Central memory CD8-positive, alpha-beta T cell (primary cell): Measurements from ENCODE around the gene XCR1.
A peak's percentile ranks its signal among the peaks of the same experiment; 100 is the strongest.

ENCODE experiments used
- ATAC-seq: fragments of 150-1000 bp; cut with Tn5 transposase; replicated peaks from 2 replicates; pipeline ENCODE4 v1.10.0; 2022; ENCODE audit warnings: mild to moderate bottlenecking, moderate FRiP score, moderate number of reproducible peaks; ENCODE audit not compliant: poor library complexity, severe bottlenecking; ENCODE audit errors: extremely low read depth
- DNase-seq, 2 donors: peaks; one replicate each; pipeline ENCODE4 v3.0.0; 2021; ENCODE audit warnings: low spot score in 2 of 2
- H3K27ac Mint-ChIP-seq: one replicate; pipeline ENCODE4 v1.8.0; 2022; ENCODE audit warnings: low read depth, mild to moderate bottlenecking, moderate library complexity, mixed read lengths
- H3K27me3 Mint-ChIP-seq: one replicate; pipeline ENCODE4 v1.8.0; 2022; ENCODE audit warnings: mixed read lengths
- H3K36me3 Mint-ChIP-seq: one replicate; pipeline ENCODE4 v1.8.0; 2022; ENCODE audit warnings: mild to moderate bottlenecking, moderate library complexity, mixed read lengths; ENCODE audit not compliant: insufficient read depth
- H3K4me1 Mint-ChIP-seq: one replicate; pipeline ENCODE4 v1.8.0; 2022; ENCODE audit warnings: mixed read lengths
- H3K4me3 Mint-ChIP-seq: one replicate; pipeline ENCODE4 v1.8.0; 2022; ENCODE audit warnings: mild to moderate bottlenecking, moderate library complexity, mixed read lengths
- H3K9me3 Mint-ChIP-seq: one replicate; pipeline ENCODE4 v1.8.0; 2022; ENCODE audit warnings: mixed read lengths

The XCR1 gene

DNA sequence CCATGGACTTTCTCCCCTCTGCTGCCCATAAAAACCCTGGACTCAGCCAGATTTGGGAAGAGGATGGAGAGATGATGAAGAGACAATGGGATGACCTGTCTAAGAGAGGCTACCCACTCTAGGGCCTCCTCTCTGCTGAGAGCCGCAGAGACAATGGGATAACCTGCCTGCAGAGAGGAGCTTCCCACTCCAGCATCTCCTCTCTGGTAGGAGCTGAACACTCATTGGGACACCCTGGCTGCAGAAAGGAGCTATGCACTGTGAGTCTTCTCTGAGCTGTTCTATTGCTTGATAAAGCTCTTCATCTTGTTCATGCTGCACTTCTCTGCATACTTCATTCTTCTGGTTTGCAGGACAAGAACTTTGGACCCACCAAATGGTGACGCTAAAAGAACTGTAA lies 4.5 kb upstream of the XCR1 start:
- ATAC-seq = no peak

DNA sequence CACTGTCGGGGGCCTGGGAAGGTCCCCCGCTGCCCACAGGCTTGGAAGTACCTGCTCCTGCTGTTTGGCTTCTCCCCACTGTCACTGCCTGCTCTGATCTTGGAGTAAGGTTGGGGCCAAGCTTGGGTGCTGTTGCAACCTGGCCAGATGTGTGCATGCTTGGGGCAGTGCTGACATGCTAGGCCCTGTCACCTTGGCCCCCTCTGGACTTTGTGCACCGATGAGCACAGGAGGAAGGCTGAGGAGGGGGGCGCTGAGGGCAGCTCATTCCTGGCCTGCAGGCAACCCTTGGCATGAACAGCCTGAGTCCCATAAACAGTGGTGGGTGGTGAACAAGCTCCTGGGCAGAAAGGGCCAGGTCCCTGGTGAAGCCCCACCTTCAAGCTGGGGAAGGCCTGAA lies 4.0 kb upstream of the XCR1 start:
- H3K36me3 Mint-ChIP-seq = no peaks in the 10 kb centered on the region
- no peak for DNase-seq
- H3K27me3 Mint-ChIP-seq = no peaks in the 10 kb centered on the region
- H3K9me3 Mint-ChIP-seq = no peaks in the 10 kb centered on the region
- no peak for ATAC-seq
- H3K4me1 Mint-ChIP-seq = no peaks in the 10 kb centered on the region
- no peak overlapping the region for H3K27ac Mint-ChIP-seq
- no peak overlapping the region for H3K4me3 Mint-ChIP-seq

More for the DNA sequence above, 4.5 kb upstream of the XCR1 start:
- Mint-ChIP-seq H3K9me3 (no peaks in the 10 kb centered on the region), H3K27ac (no peak overlapping the region), H3K4me1 (no peaks in the 10 kb centered on the region), H3K4me3 (no peak overlapping the region), H3K27me3 (no peaks in the 10 kb centered on the region), H3K36me3 (no peaks in the 10 kb centered on the region)
- no peak for DNase-seq

DNA sequence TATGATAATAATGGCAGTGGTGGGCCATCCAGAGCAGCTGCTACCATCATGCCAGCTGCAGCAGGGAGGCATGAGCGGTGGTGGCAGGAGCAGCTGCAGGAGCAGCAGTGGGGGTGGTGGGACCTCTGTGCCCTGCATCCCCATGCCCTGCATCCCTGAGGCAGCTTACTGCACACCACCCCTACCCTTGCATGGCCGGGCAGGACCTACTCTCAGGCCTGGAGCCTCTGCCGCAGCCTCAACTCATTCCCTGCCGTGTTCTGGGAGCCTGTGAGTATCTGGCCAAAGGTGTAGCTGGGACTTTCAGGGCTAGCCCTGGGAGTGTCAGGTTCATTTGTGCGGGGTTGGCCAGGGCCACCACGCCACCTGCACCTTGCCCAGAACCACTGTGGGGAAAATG lies 3.3 kb upstream of the XCR1 start:
- H3K9me3 Mint-ChIP-seq = no peaks in the 10 kb centered on the region
- DNase-seq (no peak), ATAC-seq (no peak)
- no peaks in the 10 kb centered on the region for H3K4me1 Mint-ChIP-seq
- H3K36me3 Mint-ChIP-seq = no peaks in the 10 kb centered on the region
- H3K4me3 Mint-ChIP-seq = no peak overlapping the region
- H3K27ac Mint-ChIP-seq = no peak overlapping the region
- H3K27me3 Mint-ChIP-seq = no peaks in the 10 kb centered on the region

DNA sequence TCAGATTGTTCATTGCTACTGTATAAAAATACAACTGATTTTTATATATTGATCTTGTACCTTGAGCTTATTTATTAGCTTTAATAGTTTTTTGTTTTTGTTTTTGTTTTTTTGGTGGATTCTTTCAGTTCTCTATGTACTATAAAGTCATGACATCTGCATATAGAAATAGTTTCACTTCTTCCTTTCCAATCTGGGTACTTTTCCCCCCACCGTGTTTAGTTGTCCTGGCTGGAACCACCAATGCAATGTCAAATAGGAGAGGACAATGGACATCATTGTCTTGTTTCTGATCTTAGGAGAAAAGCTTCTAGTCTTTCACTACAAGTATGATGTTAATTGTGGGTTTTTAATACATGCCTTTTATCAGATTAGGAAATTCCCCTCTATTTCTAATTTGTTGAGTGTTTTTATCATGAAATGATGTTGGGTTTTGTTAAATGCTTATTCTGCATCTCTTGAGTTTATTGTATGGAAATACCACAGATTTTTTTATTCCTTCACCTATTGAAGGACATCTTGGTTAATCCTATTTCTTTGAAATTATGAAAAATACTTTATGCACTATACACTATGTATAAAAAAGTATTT lies 2.8 kb upstream of the XCR1 start:
- ATAC-seq (no peak), DNase-seq (no peak)
- H3K4me1 Mint-ChIP-seq = no peaks in the 10 kb centered on the region

DNA sequence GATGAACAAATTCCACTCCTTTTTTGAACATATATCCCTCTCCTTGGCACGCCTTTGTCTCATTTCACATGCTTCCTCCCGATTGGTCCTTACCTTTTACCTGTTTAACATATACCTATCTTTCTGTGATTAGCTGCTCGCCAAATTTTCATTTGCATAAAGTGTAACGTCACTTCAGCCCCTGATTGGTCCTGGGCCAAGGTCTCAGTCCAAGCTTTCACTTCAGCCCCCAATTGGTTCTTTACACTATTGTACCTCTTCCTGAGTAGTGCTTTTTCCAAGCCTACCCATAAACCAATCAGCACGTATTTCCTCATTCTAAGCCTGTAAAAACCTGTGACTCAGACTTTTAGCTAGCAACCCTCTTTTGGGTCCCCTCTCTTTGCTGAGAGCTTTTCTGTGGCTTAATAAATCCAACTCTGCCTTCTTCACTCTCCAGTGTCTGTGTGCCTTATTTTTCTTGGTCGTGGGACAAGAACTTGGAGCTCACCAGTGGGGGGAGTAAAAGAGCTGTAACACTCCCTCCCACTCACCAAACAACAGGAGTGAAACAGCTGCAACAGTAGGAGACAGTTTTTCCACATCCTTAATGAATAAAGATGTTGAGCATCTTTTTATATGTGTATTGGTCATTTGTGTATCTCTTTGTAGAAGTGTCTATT lies 584 bp upstream of the XCR1 start:
- DNase-seq = no peak
- no peaks in the 10 kb centered on the region for H3K27me3 Mint-ChIP-seq

More for the DNA sequence above, 2.8 kb upstream of the XCR1 start:
- Mint-ChIP-seq H3K36me3 (no peaks in the 10 kb centered on the region), H3K9me3 (no peaks in the 10 kb centered on the region), H3K27me3 (no peaks in the 10 kb centered on the region), H3K27ac (no peak overlapping the region), H3K4me3 (no peak overlapping the region)

DNA sequence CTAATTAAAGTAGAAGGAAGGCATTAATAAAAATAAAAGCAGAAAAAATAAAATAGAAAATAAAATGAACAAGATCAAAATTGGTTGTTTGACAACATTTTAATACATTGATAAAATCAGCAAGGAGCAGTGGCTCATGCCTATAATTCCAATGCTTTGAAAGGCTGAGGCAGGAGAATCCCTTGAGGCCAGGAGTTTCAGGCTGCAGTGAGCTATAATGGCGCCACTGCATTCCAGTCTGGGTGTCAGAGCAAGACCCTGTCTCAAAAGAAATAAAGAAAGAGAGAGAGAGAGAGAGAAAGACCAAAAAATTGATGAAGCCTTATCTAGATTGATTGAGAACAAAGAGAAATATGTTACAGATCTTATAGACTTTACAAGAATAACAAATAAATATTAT lies 2.1 kb downstream of the XCR1 start:
- H3K27ac Mint-ChIP-seq = no peak overlapping the region
- no peak for ATAC-seq
- no peaks in the 10 kb centered on the region for H3K27me3 Mint-ChIP-seq
- no peaks in the 10 kb centered on the region for H3K9me3 Mint-ChIP-seq
- H3K36me3 Mint-ChIP-seq = no peaks in the 10 kb centered on the region
- no peaks in the 10 kb centered on the region for H3K4me1 Mint-ChIP-seq
- H3K4me3 Mint-ChIP-seq = no peak overlapping the region
- DNase-seq = no peak

More for the DNA sequence above, 584 bp upstream of the XCR1 start:
- H3K4me1 Mint-ChIP-seq = no peaks in the 10 kb centered on the region
- H3K4me3 Mint-ChIP-seq = no peak overlapping the region
- no peaks in the 10 kb centered on the region for H3K36me3 Mint-ChIP-seq
- ATAC-seq = no peak
- no peak overlapping the region for H3K27ac Mint-ChIP-seq
- H3K9me3 Mint-ChIP-seq = no peaks in the 10 kb centered on the region

DNA sequence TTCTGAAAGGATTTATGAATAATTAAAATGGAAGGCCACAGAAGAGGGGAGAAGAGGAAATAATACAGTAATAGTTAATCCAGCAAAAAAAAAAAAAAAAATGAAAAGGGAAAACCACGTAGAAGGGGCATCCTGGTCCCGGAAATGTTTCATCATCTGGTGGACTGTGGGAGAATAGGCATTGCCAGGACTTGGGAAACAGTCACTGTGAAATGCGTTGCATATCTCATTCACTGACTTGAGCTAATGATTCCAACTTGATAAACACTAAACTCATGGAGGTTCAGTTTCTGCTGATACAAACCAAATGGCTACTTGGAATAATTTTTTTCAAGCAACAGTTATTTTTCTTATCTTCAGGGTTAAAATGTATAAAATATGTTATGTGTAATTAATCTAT lies 3.2 kb downstream of the XCR1 start:
- ATAC-seq = no peak
- no peak for DNase-seq
- no peaks in the 10 kb centered on the region for H3K9me3 Mint-ChIP-seq

DNA sequence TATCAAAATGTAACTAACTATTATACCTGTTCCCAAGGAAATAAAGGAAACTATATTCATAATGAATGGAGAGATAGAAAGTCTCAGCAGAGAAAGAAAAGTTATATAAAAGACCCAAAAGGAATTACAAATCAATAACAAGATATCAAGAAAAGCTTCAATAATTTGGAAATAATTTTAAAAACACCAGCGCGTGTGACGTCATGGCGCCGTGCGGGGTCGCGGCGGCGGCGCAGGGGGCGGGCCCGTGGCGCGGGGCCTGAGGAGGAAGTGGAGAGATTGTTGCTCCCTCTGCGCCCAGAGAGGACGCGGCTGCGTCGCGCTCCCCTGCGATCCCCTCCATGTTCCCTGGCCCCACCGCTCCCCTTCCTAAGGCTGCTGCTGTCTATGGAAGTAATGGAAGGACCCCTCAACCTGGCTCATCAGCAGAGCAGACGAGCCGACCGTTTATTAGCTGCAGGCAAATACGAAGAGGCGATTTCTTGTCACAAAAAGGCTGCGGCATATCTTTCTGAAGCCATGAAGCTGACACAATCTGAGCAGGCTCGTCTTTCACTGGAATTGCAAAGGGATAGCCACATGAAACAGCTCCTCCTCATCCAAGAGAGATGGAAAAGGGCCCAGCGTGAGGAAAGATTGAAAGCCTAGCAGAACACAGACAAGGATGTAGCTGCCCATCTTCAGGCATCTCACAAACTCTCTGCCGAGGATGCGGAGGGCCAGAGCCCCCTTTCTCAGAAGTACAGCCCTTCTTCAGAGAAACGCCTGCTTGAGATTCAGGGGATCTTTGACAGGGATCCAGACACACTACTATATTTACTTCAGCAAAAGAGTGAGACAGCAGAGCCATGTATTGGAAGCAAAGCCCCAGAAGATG lies 4.1 kb downstream of the XCR1 start:
- no peaks in the 10 kb centered on the region for H3K27me3 Mint-ChIP-seq
- no peak for DNase-seq
- ATAC-seq = no peak
- H3K36me3 Mint-ChIP-seq = no peaks in the 10 kb centered on the region
- H3K27ac Mint-ChIP-seq = no peak overlapping the region
- H3K4me3 Mint-ChIP-seq = no peak overlapping the region
- H3K9me3 Mint-ChIP-seq = no peaks in the 10 kb centered on the region
- peaks cover 6% of the 10 kb centered on the region for H3K4me1 Mint-ChIP-seq

More for the DNA sequence above, 3.2 kb downstream of the XCR1 start:
- no peaks in the 10 kb centered on the region for H3K27me3 Mint-ChIP-seq
- peaks cover 6% of the 10 kb centered on the region for H3K4me1 Mint-ChIP-seq
- H3K36me3 Mint-ChIP-seq = no peaks in the 10 kb centered on the region
- no peak overlapping the region for H3K27ac Mint-ChIP-seq
- no peak overlapping the region for H3K4me3 Mint-ChIP-seq

DNA sequence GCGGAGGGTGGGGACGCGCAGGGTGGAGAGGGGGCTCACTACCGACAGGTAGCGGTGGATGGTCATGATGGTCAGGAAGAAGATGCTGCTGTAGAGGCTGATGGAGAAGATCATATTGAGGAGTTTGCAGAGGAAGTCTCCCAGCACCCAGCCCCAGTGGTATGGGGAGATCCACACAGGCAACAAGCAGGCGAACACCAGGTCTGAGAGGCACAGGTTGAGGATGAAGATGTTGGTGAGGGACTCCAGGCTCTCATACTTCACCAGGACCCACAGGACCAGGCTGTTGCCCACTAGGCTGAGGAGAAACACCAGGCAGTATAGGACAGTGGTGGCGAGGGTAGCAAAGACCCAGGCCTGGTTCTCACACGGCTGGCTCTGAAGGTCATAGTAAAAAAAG lies 5.8 kb downstream of the XCR1 start:
- Mint-ChIP-seq H3K36me3 (no peaks in the 10 kb centered on the region), H3K4me3 (no peak overlapping the region), H3K4me1 (peaks cover 12% of the 10 kb centered on the region), H3K27me3 (no peaks in the 10 kb centered on the region), H3K27ac (no peak overlapping the region), H3K9me3 (no peaks in the 10 kb centered on the region)
- no peak for ATAC-seq
- no peak for DNase-seq

DNA sequence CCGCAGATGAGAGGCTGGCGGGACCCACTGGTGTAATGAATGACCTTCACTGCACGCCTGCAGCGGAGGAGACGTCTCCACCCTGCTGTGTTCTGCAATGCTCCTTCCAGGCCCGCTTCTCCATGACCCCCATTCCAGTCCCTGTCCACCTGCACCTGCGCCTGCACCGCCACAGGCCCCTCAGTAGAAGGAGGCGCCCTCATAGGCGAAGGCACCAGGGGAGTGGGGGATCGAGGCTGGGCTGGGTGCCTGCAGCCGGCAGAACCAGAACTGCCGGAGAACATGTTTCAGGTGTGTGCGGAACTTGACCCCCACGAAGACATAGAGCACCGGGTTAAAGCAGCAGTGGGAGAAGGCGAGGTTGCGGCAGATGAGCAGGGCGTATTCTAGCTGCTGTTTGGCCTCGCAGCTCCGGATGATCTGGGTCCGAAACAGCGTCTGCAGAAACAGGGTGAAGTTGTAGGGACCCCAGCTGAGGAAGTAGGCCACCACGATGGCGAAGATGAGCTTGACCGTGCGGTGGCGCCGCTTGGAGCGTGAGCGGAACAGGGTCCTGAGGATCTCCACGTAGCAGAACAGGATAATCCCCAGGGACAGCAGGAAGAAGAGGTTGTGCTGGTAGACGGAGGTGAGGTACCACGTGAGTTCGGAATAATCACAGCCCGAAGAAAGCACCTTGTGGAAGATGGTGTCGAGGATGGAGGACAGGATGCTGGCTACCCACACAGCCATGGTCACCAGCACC lies 6.3 kb downstream of the XCR1 start:
- Mint-ChIP-seq H3K9me3 (no peaks in the 10 kb centered on the region), H3K27me3 (no peaks in the 10 kb centered on the region), H3K27ac (no peak overlapping the region), H3K36me3 (no peaks in the 10 kb centered on the region), H3K4me3 (no peak overlapping the region), H3K4me1 (peaks cover 12% of the 10 kb centered on the region)
- ATAC-seq = no peak
- no peak for DNase-seq

DNA sequence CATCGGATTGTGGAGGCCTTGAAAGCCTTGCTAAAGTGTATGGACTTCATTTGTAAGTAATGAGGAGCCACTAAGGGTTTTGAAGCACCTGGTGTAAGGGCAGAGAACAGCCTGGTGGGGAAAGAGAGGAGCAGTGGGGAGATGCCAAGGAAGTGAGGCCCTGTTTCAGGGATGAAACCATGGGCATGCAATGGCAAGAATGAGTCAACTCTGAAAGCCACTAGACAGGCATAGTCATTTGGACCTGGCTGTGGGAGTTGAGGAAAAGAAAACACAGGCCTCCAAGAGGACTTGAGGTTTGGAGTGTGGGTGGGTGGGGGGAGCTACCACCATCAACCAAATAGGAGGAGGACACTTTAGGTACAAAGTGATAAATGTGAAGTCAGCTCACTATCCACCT lies 7.6 kb downstream of the XCR1 start:
- no peaks in the 10 kb centered on the region for H3K9me3 Mint-ChIP-seq
- ATAC-seq = no peak
- H3K4me3 Mint-ChIP-seq = no peak overlapping the region
- H3K4me1 Mint-ChIP-seq = peaks cover 12% of the 10 kb centered on the region
- no peaks in the 10 kb centered on the region for H3K36me3 Mint-ChIP-seq
- no peak for DNase-seq
- H3K27me3 Mint-ChIP-seq = no peaks in the 10 kb centered on the region
- peak overlapping the region; percentile 13 for H3K27ac Mint-ChIP-seq

DNA sequence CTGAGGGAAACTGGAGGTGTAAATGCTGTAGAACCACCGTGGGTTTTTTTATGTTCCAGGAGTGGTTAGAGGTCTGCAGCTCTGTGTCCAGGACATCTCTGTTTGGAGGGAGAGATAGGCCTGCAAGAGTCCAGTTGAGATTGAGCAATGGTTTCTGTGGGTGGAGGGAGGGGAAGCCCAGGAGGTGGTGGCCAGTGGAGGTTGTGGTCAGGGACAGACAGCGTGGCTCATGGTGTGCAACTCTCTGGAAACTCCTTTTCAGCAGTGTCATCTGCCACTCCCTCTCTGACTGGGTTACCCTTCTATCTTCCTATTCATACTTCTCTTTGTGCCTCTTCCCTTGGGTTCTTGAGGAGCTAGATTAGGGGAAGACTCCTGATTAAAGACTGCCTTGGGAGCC lies 9.6 kb downstream of the XCR1 start:
- Mint-ChIP-seq H3K4me3 (no peak overlapping the region), H3K36me3 (peaks cover 1% of the 10 kb centered on the region), H3K27ac (no peak overlapping the region), H3K9me3 (no peaks in the 10 kb centered on the region), H3K4me1 (peaks cover 21% of the 10 kb centered on the region), H3K27me3 (no peaks in the 10 kb centered on the region)
- DNase-seq (no peak), ATAC-seq (no peak)
